Activated T-helper 17 cell treated with anti-CD3 and anti-CD28 coated beads, Interleukin-2, amount 50 U/mL, for 72 hours (primary cell): ENCODE measurements around the gene FOXD4. TPM values are rescaled to one million over a fixed set of nuclear protein-coding genes. Genes with fewer than 3 reads are reported as not detected.
A peak's percentile ranks its signal among the peaks of the same experiment; 100 is the strongest.
"Not testable (repeated sequence)": the region's sequence is repeated elsewhere in the genome, so short reads cannot be mapped to it uniquely, and the experiment has no call there.

Experiments used
- ATAC-seq: fragments of 150-1000 bp; cut with Tn5 transposase; replicated peaks from 2 replicates; pipeline ENCODE4 v1.10.0; 2021; ENCODE audit warnings: mild to moderate bottlenecking, moderate library complexity
- H3K27ac Mint-ChIP-seq: one replicate; pipeline ENCODE4 v1.8.0; 2022; ENCODE audit warnings: mixed read lengths
- H3K27me3 Mint-ChIP-seq: one replicate; pipeline ENCODE4 v1.8.0; 2022; ENCODE audit warnings: mixed read lengths
- H3K36me3 Mint-ChIP-seq: one replicate; pipeline ENCODE4 v1.8.0; 2022; ENCODE audit warnings: low read depth, mild to moderate bottlenecking, mixed read lengths
- H3K4me1 Mint-ChIP-seq: one replicate; pipeline ENCODE4 v1.8.0; 2022; ENCODE audit warnings: mixed read lengths
- H3K4me3 Mint-ChIP-seq: one replicate; pipeline ENCODE4 v1.8.0; 2022; ENCODE audit warnings: mild to moderate bottlenecking, mixed read lengths
- H3K9me3 Mint-ChIP-seq: one replicate; pipeline ENCODE4 v1.8.0; 2022; ENCODE audit warnings: mixed read lengths
- total RNA-seq, 2 donors: library from RNA; stranded (reverse); gene quantifications; one replicate each; pipeline ENCODE4 v1.2.3, GENCODE V29; 2022

Gene FOXD4
- under 1 TPM; 0.22 to 0.24 TPM for total RNA-seq

DNA sequence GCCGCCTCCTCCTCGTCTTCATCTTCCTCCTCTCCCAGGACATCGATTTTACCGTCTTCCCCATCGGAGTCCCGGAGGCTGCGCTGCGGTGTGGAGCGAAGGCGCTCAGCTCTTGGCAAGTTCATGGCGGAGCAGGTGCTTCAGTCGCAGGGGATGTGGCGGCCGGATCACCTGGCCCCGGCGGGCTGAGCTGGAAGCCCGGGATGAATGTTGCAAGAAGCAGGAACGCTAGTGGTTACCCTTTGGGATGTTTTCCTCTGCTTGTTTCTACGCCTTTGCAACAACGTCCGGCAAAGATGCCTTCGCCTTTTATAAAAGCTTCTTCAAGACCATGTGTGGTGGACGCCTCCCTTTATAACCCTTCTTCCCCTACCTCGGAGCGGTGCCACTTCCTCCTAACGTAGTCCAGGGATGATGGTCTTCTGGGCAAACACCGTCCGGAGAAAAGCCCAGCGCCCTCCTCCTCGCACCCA lies at the start of gene FOXD4:
Gene FOXD4, minus strand, starts transcription at position 423 of the 473 bp plus-strand sequence. Its CDS starts 298 bp downstream, at position 125.
- not testable (repeated sequence) for H3K9me3 Mint-ChIP-seq, H3K4me1 Mint-ChIP-seq, ATAC-seq, H3K27ac Mint-ChIP-seq
- Mint-ChIP-seq H3K27me3 (peaks cover 22% of the 10 kb centered on the region), H3K36me3 (peaks cover 25% of the 10 kb centered on the region), H3K4me3 (peak within 1 kb of the TSS; percentile 62)

DNA sequence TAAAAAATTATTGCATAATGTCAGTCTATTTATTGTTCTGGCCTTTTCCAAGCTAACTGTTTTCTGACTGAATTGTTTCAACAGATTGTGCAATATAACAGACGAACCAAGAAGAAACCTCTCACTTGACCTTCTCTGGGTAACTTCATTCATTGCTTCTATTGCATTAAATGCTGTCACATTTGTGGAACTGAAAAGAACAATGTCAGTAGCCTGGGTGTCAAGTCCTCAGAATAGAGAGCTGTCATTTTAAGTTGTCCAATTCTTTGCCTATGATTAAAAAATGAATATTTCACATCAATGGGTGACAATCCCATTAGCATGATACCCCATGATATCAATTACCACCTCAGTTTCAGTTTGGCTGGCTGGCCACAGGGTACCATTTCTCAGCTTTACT lies 41.7 kb upstream of the FOXD4 start:
- not testable (repeated sequence) for H3K27ac Mint-ChIP-seq, H3K27me3 Mint-ChIP-seq, H3K36me3 Mint-ChIP-seq, H3K4me1 Mint-ChIP-seq, H3K9me3 Mint-ChIP-seq, H3K4me3 Mint-ChIP-seq, ATAC-seq

DNA sequence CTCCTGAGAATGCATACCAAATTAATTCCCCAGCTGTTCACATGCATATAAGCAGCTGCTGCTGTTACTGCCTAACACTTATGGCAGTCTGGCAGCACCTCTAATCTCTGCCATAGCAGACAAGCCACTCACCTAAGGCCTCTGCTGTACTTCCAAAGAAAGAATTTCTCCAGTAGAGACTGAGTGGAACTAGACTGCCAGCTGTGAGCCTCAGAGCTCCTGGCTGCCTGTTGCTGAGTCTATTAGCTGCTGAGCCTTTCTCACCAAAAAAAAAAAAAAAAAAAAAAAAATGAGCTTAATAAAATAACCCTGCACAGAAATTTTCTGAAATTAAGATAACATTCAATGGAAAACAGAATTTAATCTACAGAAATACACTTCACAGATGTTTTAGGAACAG lies 33.0 kb upstream of the FOXD4 start:
- not testable (repeated sequence) for H3K9me3 Mint-ChIP-seq, H3K36me3 Mint-ChIP-seq, ATAC-seq, H3K4me3 Mint-ChIP-seq, H3K4me1 Mint-ChIP-seq, H3K27me3 Mint-ChIP-seq, H3K27ac Mint-ChIP-seq

DNA sequence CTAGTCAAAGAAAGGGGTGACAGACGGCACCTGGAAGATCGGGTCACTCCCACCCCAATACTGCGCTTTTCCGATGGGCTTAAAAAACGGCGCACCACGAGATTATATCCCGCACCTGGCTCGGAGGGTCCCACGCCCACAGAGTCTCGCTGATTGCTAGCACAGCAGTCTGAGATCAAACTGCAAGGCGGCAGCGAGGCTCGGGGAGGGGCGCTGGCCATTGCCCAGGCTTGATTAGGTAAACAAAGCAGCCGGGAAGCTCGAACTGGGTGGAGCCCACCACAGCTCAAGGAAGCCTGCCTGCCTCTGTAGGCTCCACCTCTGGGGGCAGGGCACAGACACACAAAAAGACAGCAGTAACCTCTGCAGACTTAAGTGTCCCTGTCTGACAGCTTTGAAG lies 21.7 kb upstream of the FOXD4 start:
- H3K4me1 Mint-ChIP-seq, H3K4me3 Mint-ChIP-seq, H3K27ac Mint-ChIP-seq, H3K36me3 Mint-ChIP-seq, H3K9me3 Mint-ChIP-seq, ATAC-seq, H3K27me3 Mint-ChIP-seq: not testable (repeated sequence)

DNA sequence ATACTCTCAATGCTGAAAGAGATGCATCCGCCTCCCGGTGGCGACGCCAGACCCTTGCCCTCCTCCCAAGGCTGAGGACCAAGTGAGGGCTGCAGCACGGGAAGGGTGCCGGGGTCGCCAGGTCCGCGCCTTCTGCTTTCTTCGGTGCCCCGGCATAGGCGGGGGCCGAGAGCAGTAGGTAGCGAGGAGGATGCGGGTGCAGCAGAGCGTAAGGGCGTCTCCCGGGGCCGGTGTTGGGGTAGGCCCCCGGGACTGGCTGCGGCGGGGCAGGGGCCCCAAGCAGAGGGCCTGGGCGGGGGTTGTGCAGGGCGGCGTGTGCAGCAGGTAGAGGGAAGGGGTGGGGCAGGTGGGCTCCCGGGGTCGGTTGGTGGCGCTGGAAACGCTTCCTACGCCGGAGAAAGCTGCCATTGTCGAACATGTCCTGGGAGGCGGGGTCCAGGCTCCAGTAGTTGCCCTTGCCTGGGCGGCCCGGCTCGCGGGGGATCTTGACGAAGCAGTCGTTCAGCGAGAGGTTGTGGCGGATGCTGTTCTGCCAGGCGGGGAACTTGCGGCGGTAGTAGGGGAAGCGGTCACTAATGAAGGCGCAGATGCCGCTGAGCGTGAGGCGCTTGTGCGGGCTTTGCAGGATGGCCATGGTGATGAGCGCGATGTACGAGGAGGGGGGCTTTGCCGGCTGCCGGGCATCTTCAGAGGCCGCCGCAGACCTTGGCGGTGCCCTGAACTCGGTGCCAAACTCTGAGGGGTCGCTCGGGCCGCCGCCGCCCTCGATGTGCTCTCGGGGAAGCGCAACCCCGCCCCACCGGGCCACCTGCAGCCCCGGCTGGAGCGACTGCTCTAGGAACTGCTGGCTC lies 848 bp downstream of the FOXD4 start:
- H3K4me1 Mint-ChIP-seq, ATAC-seq, H3K27ac Mint-ChIP-seq, H3K9me3 Mint-ChIP-seq: not testable (repeated sequence)
- H3K27me3 Mint-ChIP-seq: peaks cover 22% of the 10 kb centered on the region
- peak overlapping the region; percentile 62 for H3K4me3 Mint-ChIP-seq
- H3K36me3 Mint-ChIP-seq: peaks cover 25% of the 10 kb centered on the region

DNA sequence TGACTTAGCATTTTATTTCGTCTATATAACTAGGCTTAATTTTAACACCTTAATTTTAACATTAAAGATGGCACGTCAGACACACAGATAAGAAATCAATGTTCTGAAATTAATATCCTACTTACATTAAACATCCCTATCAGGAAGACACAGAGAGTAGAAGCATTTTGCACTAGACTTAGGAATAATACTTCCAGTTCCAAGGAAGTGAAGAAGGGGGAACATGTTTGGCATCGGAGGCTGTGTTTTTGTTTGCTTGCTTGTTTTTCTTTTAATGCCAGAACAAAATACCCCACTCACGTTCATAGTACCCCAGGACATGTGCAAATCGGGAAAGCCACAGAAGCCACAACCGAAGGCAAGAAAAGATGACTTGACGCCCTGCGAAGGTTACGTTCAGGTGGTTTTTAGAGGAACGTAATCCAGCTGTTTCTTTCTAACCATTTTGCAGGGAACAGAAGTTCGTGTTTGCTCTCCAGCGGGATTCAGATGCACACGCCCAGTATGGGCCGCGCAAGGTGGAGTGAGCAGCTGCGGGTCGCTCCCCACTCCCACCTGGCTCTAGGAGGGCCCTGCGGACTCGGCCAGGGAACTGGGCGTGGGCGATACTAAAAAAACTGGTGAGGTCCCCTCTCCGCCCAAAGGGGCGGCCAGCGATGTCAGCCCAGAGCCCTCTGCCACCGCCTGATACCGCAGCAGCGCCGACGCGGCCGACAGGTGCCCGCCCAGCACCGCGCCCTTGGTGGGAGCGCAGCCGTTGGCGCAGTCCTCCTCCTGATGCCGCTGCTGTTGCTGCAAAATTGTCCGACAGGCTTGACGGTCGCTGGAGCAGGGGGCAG lies 1.8 kb downstream of the FOXD4 start:
- not testable (repeated sequence) for H3K9me3 Mint-ChIP-seq, ATAC-seq, H3K4me1 Mint-ChIP-seq, H3K27ac Mint-ChIP-seq
- Mint-ChIP-seq H3K36me3 (peaks cover 25% of the 10 kb centered on the region), H3K4me3 (peak overlapping the region; percentile 44), H3K27me3 (peaks cover 22% of the 10 kb centered on the region)

DNA sequence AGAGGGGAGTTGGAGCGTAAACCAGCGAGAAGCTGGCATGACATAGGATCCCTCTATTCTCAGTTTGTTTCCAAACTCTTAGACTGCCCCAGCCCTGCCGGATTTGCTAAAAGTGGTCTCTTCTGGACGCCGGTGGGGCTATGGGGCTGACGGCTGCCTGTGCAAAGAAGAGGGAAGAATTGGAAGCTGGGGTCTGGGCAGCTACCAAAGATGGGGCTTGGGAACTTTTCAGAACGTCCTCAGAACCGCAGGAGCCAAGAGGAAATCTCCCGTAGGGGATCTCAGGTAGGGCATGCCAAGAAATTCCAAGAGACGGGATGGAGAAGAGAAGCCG lies 3.1 kb downstream of the FOXD4 start:
- H3K4me3 Mint-ChIP-seq: peak overlapping the region; percentile 64
- not testable (repeated sequence) for H3K27ac Mint-ChIP-seq

DNA sequence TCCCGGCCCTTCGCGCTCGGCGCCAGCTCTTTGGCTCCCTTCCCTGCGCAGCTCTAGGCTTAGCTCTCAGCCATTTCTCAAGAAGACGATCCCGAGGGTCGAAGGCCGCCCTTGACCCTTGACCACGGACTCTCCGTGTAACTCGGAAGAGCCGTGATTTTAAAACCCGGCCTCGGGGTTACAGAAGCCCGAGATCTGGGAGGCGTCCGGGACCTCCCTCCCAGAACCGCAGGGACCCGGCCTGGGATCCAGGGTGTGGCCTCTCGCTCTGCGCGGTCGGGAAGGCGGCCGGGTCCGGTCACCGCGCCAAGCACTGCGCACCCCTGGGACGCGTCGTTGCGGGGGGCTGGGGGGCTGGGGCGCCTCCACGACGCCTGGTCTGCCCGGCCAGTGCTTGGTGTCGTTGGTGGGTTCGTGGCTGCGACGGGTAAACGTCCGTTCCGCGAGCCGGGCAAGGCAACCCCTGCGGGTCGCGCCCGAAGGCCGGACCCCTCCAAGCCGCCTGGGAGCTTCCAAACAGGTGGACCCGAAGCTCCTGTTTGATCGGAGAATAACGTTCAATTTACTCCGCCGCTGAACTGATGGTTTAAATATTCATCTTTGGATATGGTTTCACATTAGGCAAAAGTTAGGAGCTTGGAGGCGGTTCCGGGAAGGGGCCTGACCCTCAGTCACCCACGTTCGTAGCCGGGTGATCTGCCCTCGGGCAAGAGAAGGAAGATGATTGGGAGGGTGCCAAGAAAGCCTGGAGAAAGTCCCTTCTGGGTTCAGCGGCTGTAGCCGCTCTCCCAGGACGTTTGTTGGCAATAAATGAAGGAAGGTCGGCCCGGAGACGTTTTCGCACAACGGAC lies 3.7 kb downstream of the FOXD4 start:
- ATAC-seq: peak; percentile 18
- Mint-ChIP-seq H3K4me3 (peak overlapping the region; percentile 64), H3K27me3 (peaks cover 22% of the 10 kb centered on the region), H3K36me3 (peaks cover 18% of the 10 kb centered on the region)
- H3K4me1 Mint-ChIP-seq, H3K27ac Mint-ChIP-seq, H3K9me3 Mint-ChIP-seq: not testable (repeated sequence)

More for the DNA sequence above, 3.1 kb downstream of the FOXD4 start:
- ATAC-seq, H3K4me1 Mint-ChIP-seq, H3K9me3 Mint-ChIP-seq: not testable (repeated sequence)
- Mint-ChIP-seq H3K36me3 (peaks cover 19% of the 10 kb centered on the region), H3K27me3 (peaks cover 22% of the 10 kb centered on the region)

DNA sequence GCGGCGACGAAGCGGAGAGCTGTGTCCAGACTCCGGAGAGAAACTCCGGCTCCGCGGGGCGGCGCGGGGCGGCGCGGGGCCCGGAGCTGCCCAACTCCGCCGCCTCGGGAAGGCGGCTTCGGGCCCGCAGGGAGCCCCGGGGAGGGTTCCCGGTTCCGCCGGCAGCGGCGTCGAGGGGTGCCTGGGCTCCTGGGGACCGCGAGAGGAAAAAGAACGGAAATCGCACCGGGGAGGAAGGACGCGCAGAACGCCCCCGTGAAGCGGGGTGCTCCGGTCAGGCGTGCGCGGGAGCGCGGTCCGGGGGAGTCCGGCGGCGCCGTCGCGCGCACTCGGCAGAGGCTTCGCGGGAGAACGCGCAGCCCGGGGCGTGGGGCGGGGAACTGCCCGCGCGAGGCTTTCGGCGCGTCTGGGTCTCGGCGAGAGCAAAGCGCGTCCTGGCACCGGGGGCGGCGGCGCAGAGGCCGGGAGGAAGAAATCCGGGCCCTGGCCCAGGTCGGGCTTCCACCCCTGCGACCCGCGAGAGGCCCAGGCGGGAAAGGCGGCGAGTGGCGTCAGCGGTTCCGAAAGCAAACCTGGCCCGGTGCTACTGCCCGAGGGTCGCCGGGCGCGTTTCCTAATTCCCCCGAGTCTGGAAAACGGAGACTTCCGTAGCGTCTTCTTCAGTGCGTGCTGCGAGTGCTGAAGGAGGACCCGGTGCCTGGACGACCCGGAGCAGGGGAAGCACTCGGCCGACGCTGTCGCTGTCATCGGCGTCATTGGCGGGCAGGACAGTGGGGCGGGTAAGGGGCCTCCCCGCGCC lies 4.5 kb downstream of the FOXD4 start:
- H3K9me3 Mint-ChIP-seq, H3K27ac Mint-ChIP-seq, H3K4me1 Mint-ChIP-seq: not testable (repeated sequence)
- Mint-ChIP-seq H3K36me3 (peaks cover 15% of the 10 kb centered on the region), H3K27me3 (peaks cover 26% of the 10 kb centered on the region), H3K4me3 (peak overlapping the region; percentile 64)
- peak; percentile 91 for ATAC-seq

DNA sequence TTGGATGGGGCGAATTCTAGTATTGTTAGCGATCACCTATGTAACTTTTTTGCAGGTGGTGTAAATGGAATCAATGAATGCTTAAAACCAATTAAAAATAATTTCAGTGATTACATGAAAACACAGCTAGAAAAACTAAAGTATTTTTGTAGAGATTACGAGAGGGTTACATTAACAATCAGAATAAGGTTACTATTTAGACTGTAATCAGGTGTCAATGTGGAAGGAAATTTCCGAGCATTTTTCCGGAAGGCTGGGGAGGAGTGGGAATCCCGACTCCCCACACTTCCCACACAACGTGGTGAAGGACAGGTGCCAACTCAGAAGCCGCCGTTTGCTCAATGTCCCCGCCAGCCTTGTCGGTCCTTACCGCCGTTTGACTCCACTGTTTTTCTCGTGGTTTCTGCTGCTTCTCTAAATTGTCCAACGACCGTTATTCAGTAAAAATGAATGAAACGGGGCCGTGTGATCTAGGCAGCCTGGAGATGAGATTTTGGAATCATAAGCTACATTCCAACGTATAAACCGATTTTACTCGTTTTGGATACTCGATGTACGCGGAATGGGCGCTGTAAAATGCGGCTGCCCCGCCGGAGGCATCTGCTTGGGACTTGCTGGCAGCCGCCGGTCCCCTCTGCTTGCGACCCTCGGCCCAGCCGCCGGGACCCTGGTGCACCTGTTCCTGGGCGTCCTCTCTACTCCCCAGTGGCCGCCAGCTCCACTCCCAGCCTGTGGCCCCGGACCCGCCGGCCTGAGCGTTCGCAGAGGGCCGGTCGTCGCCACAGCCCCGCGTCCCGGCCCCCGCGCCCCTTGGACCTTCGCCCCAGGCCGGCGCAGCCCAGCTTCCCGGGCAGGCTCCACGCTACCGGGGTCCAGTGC lies 5.4 kb downstream of the FOXD4 start:
- H3K27me3 Mint-ChIP-seq: peaks cover 22% of the 10 kb centered on the region
- H3K4me1 Mint-ChIP-seq, H3K36me3 Mint-ChIP-seq, H3K27ac Mint-ChIP-seq, H3K9me3 Mint-ChIP-seq, ATAC-seq, H3K4me3 Mint-ChIP-seq: not testable (repeated sequence)

DNA sequence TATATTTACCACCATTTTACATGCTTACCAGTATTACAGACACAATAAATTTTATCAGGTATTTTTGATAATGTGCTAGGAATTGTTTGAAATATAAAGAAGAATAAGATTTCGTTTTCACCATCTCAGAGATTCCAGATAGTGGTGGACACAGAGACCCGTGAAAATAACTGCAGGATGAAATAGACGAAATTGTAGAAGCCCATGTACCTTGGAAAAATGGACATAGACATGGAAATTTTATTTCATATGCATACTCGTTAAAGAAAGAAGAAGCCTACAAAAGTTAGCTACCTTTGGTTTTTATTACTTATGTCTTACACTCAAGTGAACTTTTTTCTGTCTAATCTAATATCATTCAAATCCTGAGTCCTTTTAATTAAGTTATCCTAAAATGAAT lies 7.5 kb downstream of the FOXD4 start:
- peaks cover 26% of the 10 kb centered on the region for H3K27me3 Mint-ChIP-seq
- H3K4me3 Mint-ChIP-seq, H3K4me1 Mint-ChIP-seq, H3K36me3 Mint-ChIP-seq, ATAC-seq, H3K9me3 Mint-ChIP-seq, H3K27ac Mint-ChIP-seq: not testable (repeated sequence)

DNA sequence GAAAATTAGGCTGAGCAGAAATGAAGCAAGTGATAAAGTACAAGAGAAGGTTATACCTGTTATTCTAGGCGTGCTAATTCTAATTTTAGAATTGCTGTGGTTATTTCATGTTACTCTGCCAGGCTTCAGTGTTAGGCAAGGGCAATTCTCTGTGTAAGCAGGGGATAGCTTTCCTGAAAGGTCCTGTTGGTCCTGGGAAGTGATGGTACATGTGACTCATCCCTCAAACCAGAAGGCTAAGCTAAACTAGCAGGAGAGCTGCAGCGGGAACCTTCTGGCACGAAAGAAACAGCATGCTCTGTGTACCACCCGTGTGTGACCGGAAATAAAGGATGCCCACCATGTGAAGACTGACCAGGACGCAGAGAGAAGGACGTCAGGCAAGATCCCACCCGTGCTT lies 8.7 kb downstream of the FOXD4 start:
- not testable (repeated sequence) for H3K9me3 Mint-ChIP-seq, ATAC-seq, H3K27ac Mint-ChIP-seq, H3K4me1 Mint-ChIP-seq, H3K4me3 Mint-ChIP-seq, H3K36me3 Mint-ChIP-seq
- H3K27me3 Mint-ChIP-seq: peaks cover 23% of the 10 kb centered on the region
